ENCODE data around the gene ANKUB1.

- no peak for TF ChIP-seq CTCF (IDR thresholded peaks at IDR 0.05; ENCODE audit: low read depth, low read length)
- TF ChIP-seq POLR2A (IDR thresholded peaks at IDR 0.05; ENCODE audit: extremely low read depth, insufficient read length), result no peak
- TF ChIP-seq MYC (IDR thresholded peaks at IDR 0.05; ENCODE audit: low read depth, low read length), result no peak
- no peak for TF ChIP-seq MAX (IDR thresholded peaks at IDR 0.05; ENCODE audit: low read depth, low read length)
Observed at GRCh38 chr3:149796026-149796425, 3.7 kb upstream of the ANKUB1 start.

Data from NB4 (cell line).